Measurements from ENCODE around the gene SVIL.

DNA sequence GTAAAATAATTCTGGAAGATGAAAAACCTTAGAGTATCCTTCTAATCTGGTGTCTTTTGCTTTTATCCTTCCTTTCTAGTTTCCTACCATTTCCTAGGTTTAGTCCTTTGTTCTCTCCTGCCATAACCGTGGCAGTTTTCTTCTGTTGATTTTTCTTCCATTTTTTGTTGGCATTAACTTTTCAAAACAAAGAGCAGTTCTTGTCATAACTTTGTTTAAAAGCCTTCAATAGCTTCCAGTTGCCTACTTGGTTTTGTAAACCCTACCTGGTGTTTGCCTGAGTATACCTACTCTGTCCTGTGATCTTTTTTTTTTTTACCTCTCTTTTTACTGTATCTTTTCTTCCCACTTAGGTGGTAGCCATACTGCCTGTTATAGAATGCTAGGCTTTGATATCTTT is 220.3 kb downstream of the SVIL start:
- TF ChIP-seq, protein P1, sequence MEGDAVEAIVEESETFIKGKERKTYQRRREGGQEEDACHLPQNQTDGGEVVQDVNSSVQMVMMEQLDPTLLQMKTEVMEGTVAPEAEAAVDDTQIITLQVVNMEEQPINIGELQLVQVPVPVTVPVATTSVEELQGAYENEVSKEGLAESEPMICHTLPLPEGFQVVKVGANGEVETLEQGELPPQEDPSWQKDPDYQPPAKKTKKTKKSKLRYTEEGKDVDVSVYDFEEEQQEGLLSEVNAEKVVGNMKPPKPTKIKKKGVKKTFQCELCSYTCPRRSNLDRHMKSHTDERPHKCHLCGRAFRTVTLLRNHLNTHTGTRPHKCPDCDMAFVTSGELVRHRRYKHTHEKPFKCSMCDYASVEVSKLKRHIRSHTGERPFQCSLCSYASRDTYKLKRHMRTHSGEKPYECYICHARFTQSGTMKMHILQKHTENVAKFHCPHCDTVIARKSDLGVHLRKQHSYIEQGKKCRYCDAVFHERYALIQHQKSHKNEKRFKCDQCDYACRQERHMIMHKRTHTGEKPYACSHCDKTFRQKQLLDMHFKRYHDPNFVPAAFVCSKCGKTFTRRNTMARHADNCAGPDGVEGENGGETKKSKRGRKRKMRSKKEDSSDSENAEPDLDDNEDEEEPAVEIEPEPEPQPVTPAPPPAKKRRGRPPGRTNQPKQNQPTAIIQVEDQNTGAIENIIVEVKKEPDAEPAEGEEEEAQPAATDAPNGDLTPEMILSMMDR (conservative IDR thresholded peaks at IDR 0.05; ENCODE audit: low read length) = no peak
- no peak for TF ChIP-seq EZH2phosphoT487 (IDR thresholded peaks at IDR 0.05; ENCODE audit: borderline replicate concordance)
